Measurements from ENCODE around the gene LTA. TPM values are rescaled to one million over a fixed set of nuclear protein-coding genes. Genes with fewer than 3 reads are reported as not detected.

LTA gene
- total and polyA plus RNA-seq, 2 donors (not counting 3 experiments of a cell fraction or from before 2014, with no cell fraction given) = 0.46 TPM; not detected in 1

GRCh38 chr6:31578184-31579118 is 6.4 kb downstream of the LTA start:
- DNase-seq (ENCODE audit: low read depth, low spot score) (no peak), FAIRE-seq (no peak)
- peaks cover 16% of the 10 kb centered on the region for H3K4me1 ChIP-seq (ENCODE audit: control insufficient read depth, extremely low read depth, insufficient read depth, low read length)
- no peaks in the 10 kb centered on the region for H4K20me1 ChIP-seq (replicated peaks; ENCODE audit: control insufficient read depth, extremely low read depth, insufficient read depth, low read length)
- dilution Hi-C loops (cut with MboI; ENCODE audit: extremely low pct_ligation_motif_present, low sequenced_read_pairs) (no loop called here), intact Hi-C loops (cut with micrococcal nuclease) (no loop called here)
- peaks cover 10% of the 10 kb centered on the region for H3K79me2 ChIP-seq (ENCODE audit: control insufficient read depth, insufficient read depth, low read length)
- no peaks in the 10 kb centered on the region for H3K36me3 ChIP-seq (ENCODE audit: control insufficient read depth in 2 of 2, extremely low read depth in 1 of 2, insufficient read depth in 2 of 2, low read length in 2 of 2)
- H3K9me3 ChIP-seq (replicated peaks; ENCODE audit: control insufficient read depth, insufficient read depth, low read length) = no peaks in the 10 kb centered on the region
- BruUV-seq (replicated peaks) = no TSS peak
- H3K4me3 ChIP-seq (replicated peaks in 1 of 3; ENCODE audit: insufficient read depth in 1 of 3, low read depth in 1 of 3, low read length in 3 of 3) = no peak overlapping the region
- no peaks in the 10 kb centered on the region for H3K27me3 ChIP-seq (ENCODE audit: control insufficient read depth in 2 of 2, insufficient read depth in 2 of 2, low read length in 2 of 2)
- H3K9me1 ChIP-seq (replicated peaks; ENCODE audit: control insufficient read depth, extremely low read depth, insufficient read depth, low read length) = no peaks in the 10 kb centered on the region
- no peak overlapping the region for H3K4me2 ChIP-seq (ENCODE audit: insufficient read depth, low read length)
- CTCF ChIA-PET = interaction anchor here (4.2 to 32.6 kb wide), 3 partner anchors 7 to 22 kb away, joined by 16 to 1517 read pairs (median 286); partner anchors contain the start of genes ATP6V1G2, DDX39B, LST1 and NCR3
- H2AFZ ChIP-seq (ENCODE audit: low read depth, low read length) = no peak overlapping the region
- no peak overlapping the region for H3K9ac ChIP-seq (replicated peaks; ENCODE audit: extremely low read depth, insufficient read depth, low read length)
- POLR2A ChIA-PET = no interaction called here
- no peak overlapping the region for H3K27ac ChIP-seq (ENCODE audit: insufficient read depth, low read depth, low read length)
- TF ChIP-seq POLR2A (IDR thresholded peaks at IDR 0.05; ENCODE audit: low read depth, low read length) (no peak), GATA2 (IDR thresholded peaks at IDR 0.05; ENCODE audit: insufficient read depth, insufficient read length, low read depth, low read length) (no peak), FOS (IDR thresholded peaks at IDR 0.05; ENCODE audit: borderline replicate concordance, insufficient read depth, low read length) (no peak), EZH2 (IDR thresholded peaks at IDR 0.05; ENCODE audit: borderline replicate concordance, low read depth, low read length, severe bottlenecking) (no peak), MAX (IDR thresholded peaks at IDR 0.05; ENCODE audit: insufficient read depth, insufficient read length) (no peak), JUN (IDR thresholded peaks at IDR 0.05; ENCODE audit: borderline replicate concordance, insufficient read depth, insufficient read length, low read depth) (no peak), POLR2AphosphoS5 (IDR thresholded peaks at IDR 0.05; ENCODE audit: insufficient read depth, low read depth, low read length) (no peak), MYC (IDR thresholded peaks at IDR 0.05; ENCODE audit: low read depth, low read length) (no peak)
- TF ChIP-seq, protein P1, sequence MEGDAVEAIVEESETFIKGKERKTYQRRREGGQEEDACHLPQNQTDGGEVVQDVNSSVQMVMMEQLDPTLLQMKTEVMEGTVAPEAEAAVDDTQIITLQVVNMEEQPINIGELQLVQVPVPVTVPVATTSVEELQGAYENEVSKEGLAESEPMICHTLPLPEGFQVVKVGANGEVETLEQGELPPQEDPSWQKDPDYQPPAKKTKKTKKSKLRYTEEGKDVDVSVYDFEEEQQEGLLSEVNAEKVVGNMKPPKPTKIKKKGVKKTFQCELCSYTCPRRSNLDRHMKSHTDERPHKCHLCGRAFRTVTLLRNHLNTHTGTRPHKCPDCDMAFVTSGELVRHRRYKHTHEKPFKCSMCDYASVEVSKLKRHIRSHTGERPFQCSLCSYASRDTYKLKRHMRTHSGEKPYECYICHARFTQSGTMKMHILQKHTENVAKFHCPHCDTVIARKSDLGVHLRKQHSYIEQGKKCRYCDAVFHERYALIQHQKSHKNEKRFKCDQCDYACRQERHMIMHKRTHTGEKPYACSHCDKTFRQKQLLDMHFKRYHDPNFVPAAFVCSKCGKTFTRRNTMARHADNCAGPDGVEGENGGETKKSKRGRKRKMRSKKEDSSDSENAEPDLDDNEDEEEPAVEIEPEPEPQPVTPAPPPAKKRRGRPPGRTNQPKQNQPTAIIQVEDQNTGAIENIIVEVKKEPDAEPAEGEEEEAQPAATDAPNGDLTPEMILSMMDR (IDR thresholded peaks at IDR 0.05; ENCODE audit: extremely low read depth in 1 of 2, insufficient read depth in 1 of 2, low read depth in 1 of 2, low read length in 2 of 2) = no peak
